HG03439 (cell line): Measurements from ENCODE around the gene IGLL5.

Source experiments
- ATAC-seq: cut with Tn5 transposase; IDR thresholded peaks from one replicate; pipeline ENCODE4 v1.9.1; 2021; ENCODE audit warnings: mild to moderate bottlenecking, moderate library complexity; ENCODE audit not compliant: unreplicated experiment

IGLL5 gene

GRCh38 chr22:22887621-22888503 is at the start of gene IGLL5:
Gene IGLL5 (plus strand): TSS chr22:22887816. CDS start chr22:22888054, 238 bp downstream.
- ATAC-seq, result no peak

- ATAC-seq, result no peak
Measured at GRCh38 chr22:22838148-22838786, 49.3 kb upstream of the IGLL5 start.

- no peak for ATAC-seq
Measured at GRCh38 chr22:22839570-22840314, 47.9 kb upstream of the IGLL5 start.

GRCh38 chr22:22840780-22841179 is 46.8 kb upstream of the IGLL5 start:
- no peak for ATAC-seq

- ATAC-seq, result no peak
Measured at GRCh38 chr22:22841598-22841997, 46.0 kb upstream of the IGLL5 start.

GRCh38 chr22:22842085-22842484 is 45.5 kb upstream of the IGLL5 start:
- ATAC-seq, result no peak

- ATAC-seq, result no peak
Measured at GRCh38 chr22:22843848-22844247, 43.8 kb upstream of the IGLL5 start.

GRCh38 chr22:22847241-22847640 is 40.4 kb upstream of the IGLL5 start:
- ATAC-seq, result no peak

- ATAC-seq, result no peak
Measured at GRCh38 chr22:22848364-22848866, 39.2 kb upstream of the IGLL5 start.

GRCh38 chr22:22849640-22850610 is 37.7 kb upstream of the IGLL5 start:
- no peak for ATAC-seq

- no peak for ATAC-seq
Measured at GRCh38 chr22:22851969-22852368, 35.6 kb upstream of the IGLL5 start.

GRCh38 chr22:22853713-22854112 is 33.9 kb upstream of the IGLL5 start:
- no peak for ATAC-seq

GRCh38 chr22:22854466-22854865 is 33.1 kb upstream of the IGLL5 start:
- ATAC-seq, result no peak

- no peak for ATAC-seq
Measured at GRCh38 chr22:22855085-22855484, 32.5 kb upstream of the IGLL5 start.

GRCh38 chr22:22855617-22856308 is 31.9 kb upstream of the IGLL5 start:
- no peak for ATAC-seq

GRCh38 chr22:22856364-22856763 is 31.3 kb upstream of the IGLL5 start:
- ATAC-seq, result no peak

- no peak for ATAC-seq
Measured at GRCh38 chr22:22856885-22857606, 30.6 kb upstream of the IGLL5 start.

- ATAC-seq, result no peak
Measured at GRCh38 chr22:22857607-22858558, 29.7 kb upstream of the IGLL5 start.
